ENCODE results near the gene KCNH3. TPM values are rescaled to one million over a fixed set of nuclear protein-coding genes. Genes with fewer than 3 reads are reported as not detected.

KCNH3 gene
- total RNA-seq, 4 donors from 2014 or later, result 0.15 to 1.0 (median 0.43) TPM

DNA sequence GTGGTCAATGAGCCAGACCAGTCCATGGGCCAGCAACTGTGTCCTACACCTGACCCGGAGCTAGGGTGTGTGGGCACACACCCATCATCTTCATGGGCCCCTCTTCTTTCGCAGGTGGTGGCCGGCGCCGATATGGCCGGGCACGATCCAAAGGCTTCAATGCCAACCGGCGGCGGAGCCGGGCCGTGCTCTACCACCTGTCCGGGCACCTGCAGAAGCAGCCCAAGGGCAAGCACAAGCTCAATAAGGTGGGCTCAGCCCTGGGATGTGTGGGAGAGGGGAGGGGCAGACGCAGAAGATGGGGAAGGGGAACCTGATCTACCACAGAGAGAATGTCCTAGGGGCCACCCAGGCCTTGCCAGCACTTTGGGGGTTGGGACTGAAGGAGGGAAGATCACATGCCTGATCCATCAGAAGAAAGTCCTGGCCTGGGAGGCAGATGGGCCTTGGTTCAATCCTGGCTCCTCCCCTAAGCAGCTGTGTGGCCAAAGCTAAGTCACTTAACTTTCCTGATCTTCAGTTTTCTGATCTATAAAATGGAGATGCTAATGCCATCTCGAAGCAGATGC is 3.8 kb downstream of the KCNH3 start:
- Histone ChIP-seq H3K4me3 (no peak overlapping the region), H3K9me3 (no peaks in the 10 kb centered on the region), H3K27me3 (peaks cover 37% of the 10 kb centered on the region), H3K4me1 (peaks cover 28% of the 10 kb centered on the region), H3K36me3 (no peaks in the 10 kb centered on the region), H3K27ac (no peak overlapping the region)
- no peak for TF ChIP-seq EP300 (IDR thresholded peaks at IDR 0.05)
- TF ChIP-seq, protein P1, sequence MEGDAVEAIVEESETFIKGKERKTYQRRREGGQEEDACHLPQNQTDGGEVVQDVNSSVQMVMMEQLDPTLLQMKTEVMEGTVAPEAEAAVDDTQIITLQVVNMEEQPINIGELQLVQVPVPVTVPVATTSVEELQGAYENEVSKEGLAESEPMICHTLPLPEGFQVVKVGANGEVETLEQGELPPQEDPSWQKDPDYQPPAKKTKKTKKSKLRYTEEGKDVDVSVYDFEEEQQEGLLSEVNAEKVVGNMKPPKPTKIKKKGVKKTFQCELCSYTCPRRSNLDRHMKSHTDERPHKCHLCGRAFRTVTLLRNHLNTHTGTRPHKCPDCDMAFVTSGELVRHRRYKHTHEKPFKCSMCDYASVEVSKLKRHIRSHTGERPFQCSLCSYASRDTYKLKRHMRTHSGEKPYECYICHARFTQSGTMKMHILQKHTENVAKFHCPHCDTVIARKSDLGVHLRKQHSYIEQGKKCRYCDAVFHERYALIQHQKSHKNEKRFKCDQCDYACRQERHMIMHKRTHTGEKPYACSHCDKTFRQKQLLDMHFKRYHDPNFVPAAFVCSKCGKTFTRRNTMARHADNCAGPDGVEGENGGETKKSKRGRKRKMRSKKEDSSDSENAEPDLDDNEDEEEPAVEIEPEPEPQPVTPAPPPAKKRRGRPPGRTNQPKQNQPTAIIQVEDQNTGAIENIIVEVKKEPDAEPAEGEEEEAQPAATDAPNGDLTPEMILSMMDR (IDR thresholded peaks at IDR 0.05), result no peak
- TF ChIP-seq POLR2AphosphoS5 (IDR thresholded peaks at IDR 0.05), result no peak
- no peak for TF ChIP-seq POLR2A (IDR thresholded peaks at IDR 0.05)
- no peak for DNase-seq (ENCODE audit: low spot score in 2 of 2)
- WGBS, result 93% methylated on average over 15 of the region's 15 CpGs

DNA sequence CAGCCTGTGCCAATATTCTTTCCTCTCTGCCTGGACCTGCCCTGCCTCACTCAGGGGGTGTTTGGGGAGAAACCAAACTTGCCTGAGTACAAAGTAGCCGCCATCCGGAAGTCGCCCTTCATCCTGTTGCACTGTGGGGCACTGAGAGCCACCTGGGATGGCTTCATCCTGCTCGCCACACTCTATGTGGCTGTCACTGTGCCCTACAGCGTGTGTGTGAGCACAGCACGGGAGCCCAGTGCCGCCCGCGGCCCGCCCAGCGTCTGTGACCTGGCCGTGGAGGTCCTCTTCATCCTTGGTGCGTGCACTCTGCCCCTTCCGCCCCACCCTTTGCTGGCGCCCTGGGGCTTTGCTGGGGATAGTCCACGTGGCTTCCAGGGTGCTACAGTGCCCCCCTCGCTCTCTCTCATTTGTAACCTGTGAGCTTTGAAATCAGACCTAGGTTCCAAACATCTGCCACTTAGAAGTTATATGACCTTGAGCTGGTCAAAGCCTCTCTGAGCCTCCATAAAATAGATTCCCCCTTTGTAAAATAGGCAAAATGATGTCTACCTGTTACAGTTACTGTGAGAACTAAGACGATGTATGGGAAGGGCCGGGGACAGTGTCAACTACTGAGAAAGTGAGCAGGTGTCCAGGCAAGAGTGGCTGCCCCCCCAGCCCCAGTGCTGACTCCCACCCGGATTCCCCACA is 4.5 kb downstream of the KCNH3 start:
- Histone ChIP-seq H3K27ac (no peak overlapping the region), H3K4me3 (no peak overlapping the region), H3K4me1 (peaks cover 23% of the 10 kb centered on the region), H3K9me3 (no peaks in the 10 kb centered on the region), H3K36me3 (no peaks in the 10 kb centered on the region), H3K27me3 (peaks cover 37% of the 10 kb centered on the region)
- TF ChIP-seq, protein P1 (IDR thresholded peaks at IDR 0.05), result no peak
- TF ChIP-seq POLR2A (IDR thresholded peaks at IDR 0.05), result no peak
- TF ChIP-seq POLR2AphosphoS5 (IDR thresholded peaks at IDR 0.05), result no peak
- no peak for TF ChIP-seq EP300 (IDR thresholded peaks at IDR 0.05)
- no peak for DNase-seq (ENCODE audit: low spot score in 2 of 2)
- 62% methylated on average over 18 of the region's 20 CpGs for WGBS

DNA sequence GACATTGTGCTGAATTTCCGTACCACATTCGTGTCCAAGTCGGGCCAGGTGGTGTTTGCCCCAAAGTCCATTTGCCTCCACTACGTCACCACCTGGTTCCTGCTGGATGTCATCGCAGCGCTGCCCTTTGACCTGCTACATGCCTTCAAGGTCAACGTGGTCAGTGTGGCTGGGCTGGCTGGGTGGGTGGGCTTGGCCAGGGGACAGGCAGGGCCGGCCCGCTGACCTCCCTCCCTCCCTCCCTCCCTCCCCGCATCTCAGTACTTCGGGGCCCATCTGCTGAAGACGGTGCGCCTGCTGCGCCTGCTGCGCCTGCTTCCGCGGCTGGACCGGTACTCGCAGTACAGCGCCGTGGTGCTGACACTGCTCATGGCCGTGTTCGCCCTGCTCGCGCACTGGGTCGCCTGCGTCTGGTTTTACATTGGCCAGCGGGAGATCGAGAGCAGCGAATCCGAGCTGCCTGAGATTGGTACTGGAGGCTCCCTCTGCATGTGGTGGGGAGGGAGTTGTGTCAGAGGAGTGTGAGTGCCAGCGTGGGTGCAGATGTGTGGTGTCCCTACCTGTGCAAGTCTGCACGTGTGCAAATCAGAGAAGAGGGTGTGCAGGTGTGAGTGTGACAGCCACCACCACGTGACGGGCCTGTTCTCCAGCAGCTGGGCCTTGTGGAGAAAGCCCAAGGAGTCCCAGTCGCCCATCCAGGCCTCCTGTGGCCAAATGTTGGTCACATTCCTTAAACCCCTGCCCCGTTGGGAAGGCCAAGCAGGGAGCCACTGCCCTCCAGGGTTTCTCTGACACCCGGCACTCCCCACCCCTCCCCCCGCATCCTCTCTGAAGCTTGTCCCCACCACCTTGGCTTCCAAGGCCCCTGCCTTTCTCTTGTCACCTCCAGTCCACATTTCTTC is 5.3 kb downstream of the KCNH3 start:
- H3K9me3 ChIP-seq, result no peaks in the 10 kb centered on the region
- no peak for TF ChIP-seq POLR2A (IDR thresholded peaks at IDR 0.05)
- TF ChIP-seq POLR2AphosphoS5 (IDR thresholded peaks at IDR 0.05), result no peak
- TF ChIP-seq EP300 (IDR thresholded peaks at IDR 0.05), result no peak
- TF ChIP-seq, protein P1 (IDR thresholded peaks at IDR 0.05), result no peak
- DNase-seq (ENCODE audit: low spot score in 2 of 2), result no peak
- H3K27ac ChIP-seq, result no peak overlapping the region
- WGBS, result 56% methylated on average over 28 of the region's 39 CpGs
- peaks cover 37% of the 10 kb centered on the region for H3K27me3 ChIP-seq
- H3K4me1 ChIP-seq, result peaks cover 24% of the 10 kb centered on the region
- no peak overlapping the region for H3K4me3 ChIP-seq
- no peaks in the 10 kb centered on the region for H3K36me3 ChIP-seq

DNA sequence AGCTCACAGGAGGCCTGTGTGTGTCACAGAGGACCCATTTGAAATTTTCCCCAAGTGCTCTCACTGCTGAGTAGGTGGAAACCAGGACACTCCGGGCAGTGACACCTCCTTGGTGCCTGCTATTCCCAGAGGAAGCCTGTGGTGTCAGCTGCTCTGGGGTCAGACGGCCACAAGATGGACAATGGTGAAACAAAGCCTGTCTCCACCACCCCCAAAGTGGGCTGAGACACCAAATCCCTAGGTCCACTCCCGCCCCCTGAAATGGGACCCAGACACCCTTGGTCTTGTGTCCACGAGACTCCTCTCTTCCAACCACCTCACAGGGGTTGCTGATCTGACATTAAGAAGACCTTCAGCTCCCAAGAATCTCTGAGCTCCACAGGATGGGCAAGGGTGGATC is 7.0 kb downstream of the KCNH3 start:
- H3K27me3 ChIP-seq, result peaks cover 36% of the 10 kb centered on the region
- WGBS, result 92% methylated on average over 2 of the region's 4 CpGs
- no peak for DNase-seq (ENCODE audit: low spot score in 2 of 2)
- no peak for TF ChIP-seq POLR2AphosphoS5 (IDR thresholded peaks at IDR 0.05)
- no peaks in the 10 kb centered on the region for H3K9me3 ChIP-seq
- no peaks in the 10 kb centered on the region for H3K36me3 ChIP-seq
- H3K27ac ChIP-seq, result no peak overlapping the region
- H3K4me1 ChIP-seq, result peaks cover 17% of the 10 kb centered on the region
- H3K4me3 ChIP-seq, result no peak overlapping the region

DNA sequence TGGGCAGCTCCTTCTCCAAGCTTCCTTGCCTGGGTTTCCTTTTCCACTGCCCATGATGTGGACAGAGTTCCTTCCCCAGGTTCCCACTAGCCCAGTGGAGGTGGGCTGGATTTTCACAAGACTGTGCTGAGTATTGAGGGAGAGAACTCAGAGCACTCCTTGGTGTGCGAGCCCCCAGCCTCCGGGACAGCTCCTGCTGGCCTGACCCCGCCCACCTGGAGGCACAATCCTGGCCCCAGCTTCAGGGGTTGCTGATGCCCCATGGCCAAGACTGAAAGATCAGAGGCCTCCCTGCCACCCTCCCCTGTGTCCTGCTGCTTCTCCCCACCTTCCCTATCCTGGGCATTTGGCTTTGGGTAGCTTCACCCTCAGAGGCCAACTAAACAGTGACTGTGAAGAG is 7.7 kb downstream of the KCNH3 start:
- TF ChIP-seq POLR2AphosphoS5 (IDR thresholded peaks at IDR 0.05) (no peak), EP300 (IDR thresholded peaks at IDR 0.05) (no peak), POLR2A (IDR thresholded peaks at IDR 0.05) (no peak)
- TF ChIP-seq, protein P1 (IDR thresholded peaks at IDR 0.05), result no peak
- Histone ChIP-seq H3K27ac (no peak overlapping the region), H3K4me1 (peaks cover 17% of the 10 kb centered on the region), H3K9me3 (no peaks in the 10 kb centered on the region), H3K36me3 (no peaks in the 10 kb centered on the region), H3K27me3 (peaks cover 36% of the 10 kb centered on the region), H3K4me3 (no peak overlapping the region)
- DNase-seq (ENCODE audit: low spot score in 2 of 2), result no peak
- 100% methylated on average over 1 of the region's 3 CpGs for WGBS
